H1 (cell line): Measurements from ENCODE around the gene MACROD2. TPM values are rescaled to one million over a fixed set of nuclear protein-coding genes. Genes with fewer than 3 reads are reported as not detected.

Experiments
- CTCF ChIA-PET: fragments of 300-600 bp; sonication (Branson Sonifier 250); formaldehyde crosslinking; loops from one replicate; lab custom pipeline; 2021; ENCODE audit not compliant: partially characterized antibody; lab: Charles Lee
- POLR2A ChIA-PET: fragments of 300-600 bp; sonication (Branson Sonifier 250); formaldehyde crosslinking; loops from one replicate; lab custom pipeline; 2021; ENCODE audit warnings: inconsistent platforms; ENCODE audit not compliant: partially characterized antibody; lab: Charles Lee
- DNase-seq, 2 experiments: peaks; one replicate each; pipeline versions ENCODE4 v3.0.0 to v3.0.0-alpha.2; 2010 to 2022; ENCODE audit warnings: low spot score in 2 of 2, low read depth in 1 of 2, mixed read lengths in 1 of 2
- FAIRE-seq: peaks from 2 replicates; lab custom pipeline; 2011; peaks lifted over from hg19 to GRCh38; lab: Jason Lieb, UNC
- H2AFZ ChIP-seq: 2 replicates; pipeline ENCODE4 v1.8.1; 2012; ENCODE audit warnings: low read length, inconsistent platforms
- H2AK5ac ChIP-seq: 2 replicates; pipeline ENCODE4 v1.6.1; 2013; ENCODE audit warnings: low read depth, low read length
- H2BK120ac ChIP-seq: replicated peaks from 2 replicates; pipeline ENCODE3; 2013; ENCODE audit warnings: low read depth, low read length, inconsistent platforms
- H2BK12ac ChIP-seq: 2 replicates; pipeline ENCODE4 v1.6.1; 2013; ENCODE audit warnings: low read depth, low read length
- H2BK15ac ChIP-seq: 2 replicates; pipeline ENCODE4 v1.6.1; 2013; ENCODE audit warnings: low read length
- H2BK20ac ChIP-seq: 2 replicates; pipeline ENCODE4 v1.6.1; 2013; ENCODE audit warnings: low read length
- H2BK5ac ChIP-seq: 2 replicates; pipeline ENCODE4 v1.6.1; 2013; ENCODE audit warnings: low read depth, low read length
- H3K14ac ChIP-seq: 2 replicates; pipeline ENCODE4 v1.6.1; 2013; ENCODE audit warnings: inconsistent platforms; ENCODE audit not compliant: insufficient read length
- H3K18ac ChIP-seq: 2 replicates; pipeline ENCODE4 v1.6.1; 2013; ENCODE audit warnings: low read length; ENCODE audit errors: extremely low read depth
- H3K23ac ChIP-seq: 2 replicates; pipeline ENCODE4 v1.6.1; 2013; ENCODE audit warnings: inconsistent platforms; ENCODE audit not compliant: insufficient read length
- H3K23me2 ChIP-seq: 2 replicates; pipeline ENCODE4 v1.6.1; 2013; ENCODE audit warnings: low read depth, low read length
- H3K27ac ChIP-seq: 2 replicates; pipeline ENCODE4 v1.6.1; 2011; ENCODE audit warnings: low read depth, low read length, inconsistent platforms
- H3K27me3 ChIP-seq, 4 experiments: replicated peaks in 1 of 4; 1 replicate in 1 of 4; 2 replicates in 3 of 4; pipeline versions ENCODE4 v1.6.1 to v1.8.1; 2011 to 2013; ENCODE audit warnings: low read length in 3 of 4, mild to moderate bottlenecking in 3 of 4, inconsistent platforms in 2 of 4, mixed read lengths in 2 of 4, moderate library complexity in 1 of 4; ENCODE audit not compliant: control insufficient read depth in 3 of 4, insufficient read depth in 3 of 4; ENCODE audit errors: extremely low read depth in 1 of 4
- H3K36me3 ChIP-seq, 4 experiments: 2 replicates each; pipeline versions ENCODE4 v1.6.1 to v1.8.1; 2011 to 2013; ENCODE audit warnings: mild to moderate bottlenecking in 4 of 4, low read length in 3 of 4, moderate library complexity in 2 of 4, control low read depth in 1 of 4, inconsistent platforms in 1 of 4; ENCODE audit not compliant: insufficient read depth in 4 of 4, control insufficient read depth in 2 of 4
- H3K4ac ChIP-seq: replicated peaks from 2 replicates; pipeline ENCODE3; 2013; ENCODE audit warnings: low read length, low read depth, mixed read lengths, inconsistent platforms; ENCODE audit not compliant: insufficient read length
- H3K4me1 ChIP-seq, 4 experiments: replicated peaks in 1 of 4; 1 replicate in 1 of 4; 2 replicates in 3 of 4; pipeline versions ENCODE4 v1.6.1 to v1.8.1; 2011 to 2013; ENCODE audit warnings: low read length in 3 of 4, inconsistent platforms in 2 of 4, mixed read lengths in 1 of 4; ENCODE audit not compliant: insufficient read depth in 4 of 4, control insufficient read depth in 3 of 4
- H3K4me2 ChIP-seq, 2 experiments: 2 replicates each; pipeline versions ENCODE4 v1.6.1 to v1.8.1; 2011 to 2013; ENCODE audit warnings: low read depth in 2 of 2, low read length in 2 of 2, control low read depth in 1 of 2, inconsistent platforms in 1 of 2, mild to moderate bottlenecking in 1 of 2; ENCODE audit not compliant: insufficient read depth in 1 of 2
- H3K4me3 ChIP-seq, 4 experiments: fragments of 200-600, 300-600 bp in 1 of 4; sonication (generic), shearing (Covaris generic), sonication (Bioruptor Twin) in 1 of 4; 2 replicates each; pipeline versions ENCODE4 v1.5.1 to v1.8.1; 2011 to 2016; ENCODE audit warnings: low read length in 4 of 4, low read depth in 3 of 4, control low read depth in 2 of 4, inconsistent platforms in 2 of 4, mild to moderate bottlenecking in 2 of 4, mixed read lengths in 1 of 4, moderate library complexity in 1 of 4; ENCODE audit not compliant: insufficient read depth in 2 of 4; ENCODE audit errors: extremely low read depth in 1 of 4
- H3K56ac ChIP-seq: replicated peaks from 2 replicates; pipeline ENCODE3; 2013; ENCODE audit warnings: low read depth, mild to moderate bottlenecking, mixed read lengths, low read length, inconsistent platforms; ENCODE audit not compliant: insufficient read length
- H3K79me1 ChIP-seq: 2 replicates; pipeline ENCODE4 v1.6.1; 2013; ENCODE audit warnings: low read depth, low read length, control low read depth
- H3K79me2 ChIP-seq, 2 experiments: 2 replicates each; pipeline versions ENCODE4 v1.6.1 to v1.8.1; 2012 to 2013; ENCODE audit warnings: low read length in 2 of 2, mild to moderate bottlenecking in 2 of 2, inconsistent platforms in 1 of 2; ENCODE audit not compliant: insufficient read depth in 2 of 2, control insufficient read depth in 1 of 2
- H3K9ac ChIP-seq, 4 experiments: replicated peaks in 1 of 4; 1 replicate in 1 of 4; 2 replicates in 3 of 4; pipeline versions ENCODE4 v1.6.1 to v1.8.1; 2011 to 2013; ENCODE audit warnings: low read depth in 3 of 4, low read length in 3 of 4, control low read depth in 2 of 4, mild to moderate bottlenecking in 2 of 4, moderate library complexity in 2 of 4, inconsistent platforms in 1 of 4; ENCODE audit errors: extremely low read depth in 1 of 4
- H3K9me3 ChIP-seq, 2 experiments: 2 replicates each; pipeline versions ENCODE4 v1.6.1 to v1.8.1; 2012 to 2013; ENCODE audit warnings: mild to moderate bottlenecking in 2 of 2, moderate library complexity in 2 of 2, control low read depth in 1 of 2, inconsistent platforms in 1 of 2, low read depth in 1 of 2, low read length in 1 of 2, mixed read lengths in 1 of 2; ENCODE audit not compliant: insufficient read depth in 2 of 2
- H4K20me1 ChIP-seq, 2 experiments: replicated peaks in 1 of 2; 2 replicates each; pipeline versions ENCODE3 to v1.8.1; 2011 to 2013; ENCODE audit warnings: inconsistent platforms in 2 of 2, low read length in 2 of 2, mild to moderate bottlenecking in 1 of 2; ENCODE audit not compliant: insufficient read depth in 2 of 2, control insufficient read depth in 1 of 2
- H4K5ac ChIP-seq: 2 replicates; pipeline ENCODE4 v1.6.1; 2013; ENCODE audit warnings: low read length, low read depth, mixed read lengths, inconsistent platforms; ENCODE audit not compliant: insufficient read length
- H4K8ac ChIP-seq: 2 replicates; pipeline ENCODE4 v1.8.0; 2013; ENCODE audit warnings: mild to moderate bottlenecking, moderate library complexity, low read length, inconsistent platforms; ENCODE audit not compliant: insufficient read depth; ENCODE audit errors: extremely low read depth
- H4K91ac ChIP-seq: replicated peaks from 2 replicates; pipeline ENCODE3; 2013; ENCODE audit warnings: low read length, mixed read lengths, inconsistent platforms; ENCODE audit not compliant: insufficient read length
- ATF3 ChIP-seq: IDR thresholded peaks from 2 replicates; pipeline ENCODE4 v1.6.1; 2011; ENCODE audit warnings: low read depth, mild to moderate bottlenecking, low read length; ENCODE audit not compliant: insufficient read depth
- BACH1 ChIP-seq: IDR thresholded peaks from 2 replicates; pipeline ENCODE4 v1.6.1; 2012; ENCODE audit warnings: low read length, improper control_type of control experiment
- CHD2 ChIP-seq: IDR thresholded peaks from 2 replicates; pipeline ENCODE4 v1.6.1; 2012; ENCODE audit warnings: low read length, improper control_type of control experiment
- CREB1 ChIP-seq: IDR thresholded peaks from 2 replicates; pipeline ENCODE4 v1.6.1; 2012; ENCODE audit warnings: inconsistent platforms
- CTCF ChIP-seq, 3 experiments: IDR thresholded peaks; 1 replicate in 2 of 3; 2 replicates in 1 of 3; pipeline versions ENCODE4 v1.5.1 to v1.6.1; 2011; ENCODE audit warnings: low read length in 3 of 3, mild to moderate bottlenecking in 3 of 3, inconsistent platforms in 2 of 3, low read depth in 1 of 3, moderate library complexity in 1 of 3; ENCODE audit not compliant: insufficient read depth in 1 of 3; ENCODE audit errors: control extremely low read depth in 1 of 3
- E2F6 ChIP-seq: IDR thresholded peaks from 2 replicates; pipeline ENCODE4 v1.6.1; 2012; ENCODE audit warnings: inconsistent platforms
- EGR1 ChIP-seq: IDR thresholded peaks from 2 replicates; pipeline ENCODE4 v1.6.1; 2011; ENCODE audit warnings: low read depth, low read length, borderline replicate concordance
- JUN ChIP-seq: IDR thresholded peaks from 2 replicates; pipeline ENCODE4 v1.6.1; 2011; ENCODE audit warnings: low read depth, mild to moderate bottlenecking, improper control_type of control experiment, low read length
- KDM1A ChIP-seq: fragments of 200-600, 300-600 bp; sonication (generic); IDR thresholded peaks from 2 replicates; pipeline ENCODE4 v1.7.1; 2016; ENCODE audit warnings: mild to moderate bottlenecking, low read length, borderline replicate concordance
- MAX ChIP-seq: IDR thresholded peaks from 2 replicates; pipeline ENCODE4 v1.6.1; 2012; ENCODE audit warnings: inconsistent platforms
- SIRT6 ChIP-seq: IDR thresholded peaks from one replicate; pipeline ENCODE4 v1.7.1; 2012; ENCODE audit warnings: low read length, inconsistent platforms
- SP1 ChIP-seq: IDR thresholded peaks from 2 replicates; pipeline ENCODE4 v1.6.1; 2011; ENCODE audit warnings: low read depth, low read length
- SP4 ChIP-seq: IDR thresholded peaks from 2 replicates; pipeline ENCODE4 v1.6.1; 2012; ENCODE audit warnings: low read length, inconsistent platforms
- polyA plus RNA-seq, 7 experiments: library from polyadenylated mRNA; depleted of rRNA in 3 of 7; stranded (reverse) in 5 of 7; unstranded in 2 of 7; fragments of >200 nt in 5 of 7; fragments of 200-250 nt in 2 of 7; gene quantifications; 1 replicate in 5 of 7; 2 replicates in 1 of 7; 4 replicates in 1 of 7; pipeline versions ENCODE4 v1.2.1 to v1.2.3, GENCODE V29; 2011 to 2013; ENCODE audit warnings: missing spikeins in 2 of 7, mixed read lengths in 2 of 7
- total RNA-seq: library from RNA; stranded (reverse); fragmentation: NEBNext Ultra II Directional; extraction: Animal tissue kit (Norgen Biotek cat#: 25700); gene quantifications from 2 replicates; pipeline ENCODE4 v1.2.1, GENCODE V29; 2021

MACROD2 gene
- total and polyA plus RNA-seq, 2 of the 8 experiments (the other 6 are each of a cell fraction or from before 2014, with no cell fraction given): 0.70 to 3.9 TPM

GRCh38 chr20:15831201-15831600 lies 1835.9 kb downstream of the MACROD2 start:
- no peak overlapping the region for H2AK5ac ChIP-seq
- H3K23me2 ChIP-seq: no peaks in the 10 kb centered on the region
- H4K20me1 ChIP-seq: no peaks in the 10 kb centered on the region
- ChIA-PET POLR2A (no interaction called here), CTCF (no interaction called here)
- H2BK15ac ChIP-seq: no peak overlapping the region
- no peak overlapping the region for H4K91ac ChIP-seq
- no peak overlapping the region for H3K18ac ChIP-seq
- no peak overlapping the region for H2BK12ac ChIP-seq
- no peak overlapping the region for H4K5ac ChIP-seq
- no peak overlapping the region for H3K27ac ChIP-seq
- H3K9me3 ChIP-seq: no peaks in the 10 kb centered on the region
- H3K4me2 ChIP-seq: no peak overlapping the region
- no peak overlapping the region for H2AFZ ChIP-seq
- H2BK20ac ChIP-seq: no peak overlapping the region
- H3K27me3 ChIP-seq: no peaks in the 10 kb centered on the region
- H3K79me2 ChIP-seq: no peaks in the 10 kb centered on the region
- FAIRE-seq (no peak), DNase-seq (no peak)
- H3K4me1 ChIP-seq: peaks cover 0 to 4% (median 0%) of the 10 kb centered on the region in 4 experiments; a peak in 1 of 7 replicates
- no peak overlapping the region for H4K8ac ChIP-seq
- H3K79me1 ChIP-seq: no peaks in the 10 kb centered on the region
- H3K4ac ChIP-seq: no peak overlapping the region
- no peak overlapping the region for H3K14ac ChIP-seq
- H3K36me3 ChIP-seq: no peaks in the 10 kb centered on the region
- no peak overlapping the region for H2BK120ac ChIP-seq
- no peak overlapping the region for H3K9ac ChIP-seq
- no peak overlapping the region for H3K23ac ChIP-seq
- H3K56ac ChIP-seq: no peak overlapping the region
- no peak overlapping the region for H2BK5ac ChIP-seq
- H3K4me3 ChIP-seq: no peak overlapping the region
- no peak for TF ChIP-seq CREB1
- TF ChIP-seq KDM1A: no peak
- no peak for TF ChIP-seq CHD2
- no peak for TF ChIP-seq JUN
- no peak for TF ChIP-seq EGR1
- no peak for TF ChIP-seq BACH1
- no peak for TF ChIP-seq ATF3
- no peak for TF ChIP-seq CTCF (IDR thresholded peaks at IDR 0.05; ENCODE audit: control extremely low read depth in 1 of 3, insufficient read depth in 1 of 3, low read depth in 1 of 3, low read length in 3 of 3)
- TF ChIP-seq SP1: no peak
- no peak for TF ChIP-seq SP4
- no peak for TF ChIP-seq MAX
- TF ChIP-seq SIRT6: no peak
- TF ChIP-seq E2F6: no peak
